CD4-positive, alpha-beta T cell treated with Interleukin-4 for 1 hour (primary cell): ENCODE data around the gene EPHA1.

Experiments used
- DNase-seq, 2 donors: peaks; one replicate each; pipeline ENCODE4 v3.0.0-alpha.2; 2020 to 2022

EPHA1 gene

GRCh38 chr7:143387156-143387975 lies 21.3 kb downstream of the EPHA1 start:
- no peak for DNase-seq

GRCh38 chr7:143385891-143386781 lies 22.5 kb downstream of the EPHA1 start:
- peak; percentile 55 to 71 for DNase-seq

GRCh38 chr7:143384661-143385631 lies 23.7 kb downstream of the EPHA1 start:
- DNase-seq = no peak

GRCh38 chr7:143384148-143384547 lies 24.5 kb downstream of the EPHA1 start:
- no peak for DNase-seq

GRCh38 chr7:143383642-143383957 lies 25.1 kb downstream of the EPHA1 start:
- no peak for DNase-seq

- no peak for DNase-seq
These were observed 25.6 kb downstream of the EPHA1 start for GRCh38 chr7:143382791-143383641.

GRCh38 chr7:143382126-143382790 lies 26.4 kb downstream of the EPHA1 start:
- DNase-seq = no peak

- no peak for DNase-seq
These were observed 27.1 kb downstream of the EPHA1 start for GRCh38 chr7:143381427-143382125.

GRCh38 chr7:143380646-143381426 lies 27.8 kb downstream of the EPHA1 start, which contains the start of gene ZYX:
ZYX (plus strand) TSS chr7:143381345; CDS start chr7:143381572, 227 bp downstream.
- peak; percentile 87 to 89 for DNase-seq

GRCh38 chr7:143380260-143380645 lies 28.4 kb downstream of the EPHA1 start:
- DNase-seq = peak; percentile 90

- DNase-seq = no peak
These were observed 28.9 kb downstream of the EPHA1 start for GRCh38 chr7:143379611-143380259.

GRCh38 chr7:143376396-143376795 lies 32.3 kb downstream of the EPHA1 start:
- DNase-seq = no peak

GRCh38 chr7:143375298-143376034 lies 33.2 kb downstream of the EPHA1 start:
- peak; percentile 62 to 64 for DNase-seq

GRCh38 chr7:143374561-143374960 lies 34.1 kb downstream of the EPHA1 start:
- no peak for DNase-seq

- no peak for DNase-seq
These were observed 35.3 kb downstream of the EPHA1 start for GRCh38 chr7:143373255-143373794.

- peak; percentile 55 to 65 for DNase-seq
These were observed 36.6 kb downstream of the EPHA1 start for GRCh38 chr7:143372070-143372469.

- no peak for DNase-seq
These were observed 38.7 kb downstream of the EPHA1 start for GRCh38 chr7:143369678-143370651.
